HG02678 (cell line): Measurements from ENCODE around the gene DOK6.
"Not testable (repeated sequence)": the region's sequence is repeated elsewhere in the genome, so short reads cannot be mapped to it uniquely, and the experiment has no call there.

ENCODE experiments used
- ATAC-seq: cut with Tn5 transposase; IDR thresholded peaks from one replicate; pipeline ENCODE4 v1.9.1; 2021; ENCODE audit warnings: mild to moderate bottlenecking, moderate library complexity; ENCODE audit not compliant: unreplicated experiment

The DOK6 gene

DNA sequence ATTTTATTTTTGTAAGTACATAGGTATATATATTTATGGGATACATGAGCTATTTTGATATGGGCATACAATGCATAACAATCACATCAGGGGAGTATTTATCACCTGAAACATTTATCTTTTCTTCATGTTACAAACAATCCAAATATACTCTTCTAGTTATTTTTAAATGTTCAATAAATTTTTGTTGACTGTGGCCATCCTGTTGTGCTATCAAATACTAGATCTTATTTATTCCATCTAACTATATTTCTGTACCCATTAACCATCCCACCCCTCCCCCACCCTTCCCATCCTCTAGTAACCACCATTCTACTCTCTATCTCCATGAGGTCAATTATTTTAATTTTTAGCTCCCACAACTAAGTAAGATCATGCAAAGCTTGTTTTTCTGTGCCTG, 390.0 kb downstream of the DOK6 start:
- no peak for ATAC-seq

GRCh38 chr18:69795791-69796190, 395.1 kb downstream of the DOK6 start:
- ATAC-seq, result no peak

DNA sequence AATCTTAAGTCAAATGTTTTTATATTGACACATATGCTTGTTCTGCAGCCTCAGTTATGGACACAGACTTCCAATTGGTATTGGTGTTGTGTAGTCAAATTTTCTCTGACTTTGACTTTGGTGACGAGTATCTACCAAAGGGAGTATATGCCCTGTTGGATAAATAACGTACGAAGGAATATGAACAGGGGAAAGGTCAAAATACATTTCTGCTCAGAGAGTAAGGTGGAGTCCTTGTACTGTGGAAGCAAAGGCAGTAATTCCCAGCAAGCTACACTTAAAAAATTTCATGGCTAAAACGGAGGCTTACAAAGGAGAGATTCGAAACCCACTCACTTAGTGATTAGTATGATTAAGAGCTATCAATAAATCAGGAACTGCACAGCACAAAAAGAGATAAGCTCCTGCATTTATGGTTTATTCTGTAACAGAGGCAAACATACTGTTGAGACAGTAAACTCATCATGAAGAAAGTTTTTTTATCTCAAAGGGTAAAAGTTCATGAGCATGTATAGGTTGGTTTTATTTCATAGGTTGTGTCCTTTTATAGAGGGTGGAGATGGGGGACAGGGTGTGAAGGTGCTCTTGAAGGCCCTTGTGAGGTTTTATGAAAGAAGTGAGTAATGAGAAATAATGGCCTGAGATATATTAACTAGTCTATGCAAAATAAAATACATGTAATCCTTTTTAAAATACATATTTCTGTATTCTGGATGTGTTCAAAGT, 404.3 kb downstream of the DOK6 start:
- ATAC-seq, result no peak

DNA sequence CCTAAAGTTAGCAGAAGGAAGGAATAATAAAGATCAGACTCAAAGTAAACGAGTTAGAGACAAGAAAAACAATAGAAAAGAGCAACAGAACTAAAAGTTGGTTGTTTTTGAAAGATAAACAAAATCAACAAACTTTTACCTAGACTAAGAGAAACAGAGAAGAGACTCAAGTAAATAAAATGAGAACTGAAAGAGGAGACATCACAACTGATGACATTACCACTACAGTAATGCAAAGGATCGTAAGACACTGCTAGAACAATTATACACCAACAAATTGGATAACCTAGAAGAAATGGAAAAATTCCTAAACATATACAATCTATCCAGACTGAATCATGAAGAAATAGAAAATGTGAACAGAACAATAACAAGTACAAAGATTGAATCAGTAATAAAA, 407.7 kb downstream of the DOK6 start:
- ATAC-seq, result no peak

DNA sequence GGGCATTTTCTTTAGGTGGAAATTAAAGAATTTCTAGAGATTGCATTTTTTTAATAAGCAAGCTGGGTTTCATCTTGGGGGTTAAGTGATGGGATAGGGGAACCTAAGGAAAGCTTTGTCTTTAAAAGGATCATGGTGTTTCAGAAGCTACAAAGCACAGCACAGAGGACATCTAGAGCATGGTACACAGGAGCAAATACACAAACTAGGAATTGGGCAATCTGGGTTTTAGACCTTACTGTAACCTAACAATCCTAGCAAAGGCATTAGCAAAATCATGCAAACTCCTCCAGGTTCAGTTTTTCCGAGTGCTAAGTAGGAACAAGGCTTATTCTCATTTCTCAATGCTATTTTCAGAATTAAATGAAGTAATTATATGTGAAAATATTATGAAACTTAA, 412.9 kb downstream of the DOK6 start:
- ATAC-seq, result no peak

DNA sequence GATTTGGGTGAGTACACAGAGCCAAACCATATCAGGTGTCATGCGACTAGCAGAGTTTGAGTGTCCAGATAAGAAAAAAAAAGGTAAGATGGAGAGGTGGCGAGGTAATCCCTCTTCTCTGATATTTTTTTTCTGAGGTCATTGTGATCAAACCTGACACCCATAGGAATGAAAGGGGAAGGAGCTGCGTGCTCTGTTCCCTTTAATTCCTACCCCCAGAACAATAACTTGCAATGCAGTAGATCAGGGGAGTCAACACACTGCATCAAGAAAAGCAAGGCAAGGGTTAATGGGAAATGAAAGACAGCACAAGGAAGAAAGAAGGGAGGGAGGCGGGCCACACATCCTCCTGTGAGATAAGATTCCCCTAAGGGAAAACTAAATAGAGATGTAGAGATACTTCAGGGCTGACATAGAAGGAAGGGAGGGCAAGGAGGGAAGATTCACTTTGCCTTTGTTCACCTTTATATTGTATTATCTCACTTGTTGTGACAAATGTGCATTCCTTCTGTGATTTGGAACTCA, 414.2 kb downstream of the DOK6 start:
- ATAC-seq, result no peak

GRCh38 chr18:69817335-69817940, 416.8 kb downstream of the DOK6 start:
- ATAC-seq, result no peak

DNA sequence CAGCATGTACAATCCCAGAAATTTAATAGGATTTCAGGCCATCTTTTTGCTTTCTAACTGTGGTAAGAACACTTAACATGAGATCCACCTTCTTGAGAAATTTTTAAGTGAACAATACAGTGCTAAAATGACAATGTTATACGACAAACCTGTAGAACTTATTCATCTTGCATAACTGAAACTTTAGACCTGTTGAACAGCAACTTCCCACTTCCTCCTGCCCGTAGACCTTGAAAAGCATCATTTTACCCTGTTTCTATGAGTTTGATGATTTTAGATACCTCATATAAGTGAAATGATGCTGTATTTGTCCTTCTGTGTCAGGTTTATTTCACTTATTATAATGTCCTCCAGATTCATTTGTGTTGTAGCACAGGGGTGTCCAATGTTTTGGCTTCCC, 418.8 kb downstream of the DOK6 start:
- no peak for ATAC-seq

DNA sequence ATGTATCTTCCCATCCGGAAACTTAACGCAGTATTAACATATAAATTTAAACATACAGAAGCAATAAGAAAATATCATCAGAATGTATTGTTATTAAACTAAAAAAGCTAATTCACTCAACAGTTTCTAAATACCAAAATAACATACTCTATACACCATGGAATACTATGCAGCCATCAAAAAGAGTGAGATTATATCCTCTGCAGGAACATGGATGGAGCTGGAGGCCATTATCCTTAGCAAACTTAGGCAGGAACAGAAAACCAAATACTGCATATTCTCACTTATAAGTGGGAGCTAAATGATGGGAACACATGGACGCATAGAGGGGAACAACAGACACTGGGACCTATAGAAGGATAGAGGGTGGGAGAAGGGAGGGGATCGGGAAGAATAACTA, 419.9 kb downstream of the DOK6 start:
- ATAC-seq, result no peak

GRCh38 chr18:69830189-69830588, 429.5 kb downstream of the DOK6 start:
- no peak for ATAC-seq

DNA sequence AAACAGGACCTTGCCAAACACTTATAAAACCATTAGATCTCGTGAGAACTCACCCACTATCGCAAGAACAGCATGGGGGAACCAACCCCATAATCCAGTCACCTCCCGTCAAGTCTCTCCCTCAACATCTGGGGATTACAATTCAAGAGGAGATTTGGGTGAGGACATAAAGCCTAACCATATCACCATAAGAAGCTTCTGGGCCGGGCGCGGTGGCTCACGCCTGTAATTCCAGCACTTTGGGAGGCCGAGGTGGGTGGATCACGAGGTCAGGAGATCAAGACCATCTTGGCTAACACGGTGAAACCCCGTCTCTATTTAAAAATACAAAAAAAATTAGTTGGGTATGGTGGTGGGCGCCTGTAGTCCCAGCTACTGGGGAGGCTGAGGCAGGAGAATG, 434.3 kb downstream of the DOK6 start:
- not testable (repeated sequence) for ATAC-seq

DNA sequence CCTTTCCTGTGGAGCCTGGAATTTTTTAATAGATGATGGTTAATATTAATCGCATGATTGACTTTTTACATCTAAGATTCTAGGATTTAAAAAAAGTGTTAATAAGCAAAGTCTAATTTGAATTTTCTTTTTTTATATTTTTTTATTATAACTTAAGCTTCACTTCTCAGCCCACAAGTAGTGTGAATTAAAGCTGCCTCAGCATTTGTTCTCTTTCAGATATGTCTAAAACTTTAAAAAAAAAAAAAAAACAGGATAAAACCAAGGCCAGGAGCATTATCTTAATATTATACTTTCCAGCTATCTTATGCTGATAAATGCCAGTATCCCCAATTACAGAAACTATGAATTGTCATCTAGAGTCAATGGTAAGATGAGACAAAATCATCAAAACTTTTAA, 437.3 kb downstream of the DOK6 start:
- ATAC-seq, result no peak

DNA sequence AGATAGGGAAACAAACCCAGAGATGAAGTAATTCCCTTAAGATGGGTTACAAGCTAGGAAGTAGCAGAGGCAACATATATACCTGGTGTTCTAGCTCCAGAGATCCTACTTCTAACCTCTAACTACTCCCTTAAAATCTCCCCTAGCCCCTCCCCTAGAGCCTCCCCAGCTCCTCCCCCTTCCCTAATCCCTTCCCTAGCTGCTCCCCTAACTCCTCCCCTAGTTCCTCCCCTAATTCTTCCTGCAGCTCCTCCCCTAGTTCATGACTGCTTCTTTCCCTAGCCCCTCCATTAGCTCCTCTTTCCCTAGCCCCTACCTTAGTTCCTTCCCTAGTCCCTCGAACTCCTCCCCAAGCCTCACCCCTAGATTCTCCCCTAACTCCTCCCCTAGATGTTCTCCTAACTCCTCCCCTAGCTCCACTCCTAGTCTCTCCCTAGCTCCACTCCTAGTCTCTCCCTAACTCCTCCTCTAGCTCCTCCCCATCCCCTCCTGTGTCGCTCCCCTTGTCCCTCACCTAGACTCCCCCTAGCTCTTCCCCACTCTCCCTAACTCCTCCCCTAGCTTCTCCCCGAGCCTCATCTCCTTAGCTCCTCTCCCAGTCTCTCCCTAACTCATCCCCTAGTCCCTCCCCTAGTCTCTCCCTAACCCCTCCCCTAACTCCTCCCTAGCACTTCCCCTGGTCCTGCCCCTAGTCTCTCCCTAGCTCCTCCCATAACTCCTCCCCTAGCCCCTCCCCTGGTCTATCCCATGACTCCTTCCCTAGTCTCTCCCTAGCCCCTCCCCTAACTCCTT, 438.1 kb downstream of the DOK6 start:
- ATAC-seq, result no peak

DNA sequence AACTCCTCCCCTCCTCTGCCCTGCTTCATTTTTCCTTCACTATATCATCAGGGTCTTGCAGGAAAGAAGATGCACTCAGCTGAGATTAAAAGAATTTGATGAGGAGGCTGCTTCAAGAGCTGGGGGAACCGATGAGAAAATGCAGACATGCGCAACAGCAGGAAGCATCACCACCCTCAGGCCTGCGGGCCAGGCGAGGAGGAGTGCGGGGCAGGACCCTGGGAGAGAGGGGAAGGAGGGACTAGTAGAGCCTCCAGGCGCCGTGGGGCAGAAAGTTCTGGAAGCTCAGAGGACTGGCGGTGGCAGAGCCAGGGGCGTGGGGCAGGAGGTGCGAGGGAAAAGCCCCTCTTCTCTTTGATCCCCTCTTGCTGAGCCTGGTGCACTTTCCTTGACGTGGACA, 438.8 kb downstream of the DOK6 start:
- ATAC-seq, result no peak

DNA sequence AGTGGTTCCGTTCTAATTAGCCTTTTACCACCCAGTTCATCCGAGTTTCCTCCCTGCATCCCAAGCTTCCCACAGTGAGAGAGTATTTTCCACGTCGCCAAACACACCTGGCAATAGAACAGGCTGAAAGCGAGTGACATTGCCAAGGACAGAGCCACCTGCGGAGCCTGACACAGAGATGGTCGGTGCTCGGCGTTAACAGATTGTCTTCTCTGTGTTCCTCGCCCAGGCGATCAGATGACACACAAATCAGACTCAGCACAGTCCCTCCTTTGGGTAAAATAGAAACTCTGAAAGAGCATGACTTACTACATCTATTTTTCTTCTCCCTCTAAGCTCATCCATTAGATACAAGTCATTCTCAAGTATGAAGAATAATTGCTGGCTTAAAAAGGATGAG, 439.3 kb downstream of the DOK6 start:
- no peak for ATAC-seq

- ATAC-seq, result no peak
Measured at GRCh38 chr18:69840445-69840844, 439.8 kb downstream of the DOK6 start.

- ATAC-seq, result no peak
Measured at GRCh38 chr18:69841117-69841516, 440.4 kb downstream of the DOK6 start.

- ATAC-seq, result no peak
Measured at GRCh38 chr18:69843015-69843414, 442.3 kb downstream of the DOK6 start.

- ATAC-seq, result no peak
Measured at GRCh38 chr18:69844656-69845055, 444.0 kb downstream of the DOK6 start.

DNA sequence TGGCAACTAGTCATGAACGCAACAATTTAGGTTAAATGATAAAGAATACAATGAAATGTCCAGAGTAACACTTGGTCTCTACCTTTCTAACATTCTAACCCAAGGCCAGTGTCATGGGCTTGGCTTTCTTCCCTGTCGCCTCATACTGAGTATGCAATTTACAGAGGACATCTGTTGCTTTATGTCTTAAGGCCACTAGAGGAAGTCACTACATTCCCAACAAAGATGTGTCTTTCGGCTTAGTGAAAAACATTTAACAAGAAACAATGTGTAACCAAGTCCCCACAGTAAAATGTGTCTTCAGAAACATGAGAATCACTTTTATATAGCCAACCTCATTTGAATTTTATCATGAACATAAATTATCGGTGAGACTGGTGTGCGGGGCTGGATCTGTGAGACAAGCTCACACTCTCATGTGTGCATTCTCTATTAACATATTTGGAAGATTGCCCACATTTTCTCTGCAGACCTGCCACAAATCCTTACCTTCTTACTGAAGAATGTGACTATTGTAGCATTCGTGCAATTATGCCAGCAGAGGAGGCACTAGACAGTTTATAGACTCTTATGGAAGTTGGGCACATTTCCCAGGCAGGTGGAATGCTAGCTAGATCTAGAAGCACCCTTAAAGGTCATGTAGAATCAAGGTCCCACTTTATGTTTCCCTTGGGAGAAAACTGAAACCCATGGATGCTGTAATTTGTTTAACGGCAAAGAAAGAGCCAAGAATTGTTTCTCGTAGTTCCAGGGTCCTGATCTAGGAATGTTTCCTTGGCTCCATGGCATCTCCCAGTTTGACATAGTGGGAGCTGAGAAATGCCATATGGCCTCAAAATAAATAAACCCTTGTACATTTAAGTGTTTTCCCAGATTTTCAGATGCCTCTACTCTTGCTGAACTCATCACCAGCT, 445.2 kb downstream of the DOK6 start:
- ATAC-seq, result no peak

DNA sequence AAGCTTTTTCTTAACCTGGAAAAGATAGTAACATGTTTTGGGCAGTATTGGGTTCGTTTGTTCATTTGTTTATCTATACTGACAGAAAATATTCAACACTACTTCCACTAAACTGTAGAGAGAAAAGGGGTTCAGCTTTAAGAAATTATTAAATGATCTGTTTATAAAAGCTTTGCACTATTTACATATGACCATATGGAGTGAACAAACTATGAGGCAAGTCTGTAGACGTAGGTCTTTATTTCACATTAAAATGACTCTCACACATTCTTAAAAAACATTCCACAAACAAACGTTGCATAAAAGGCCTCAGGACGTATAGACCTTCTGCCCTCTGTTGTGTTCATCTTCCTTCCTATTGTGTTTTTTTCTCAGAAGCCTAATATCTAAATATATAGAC, 452.4 kb downstream of the DOK6 start:
- no peak for ATAC-seq
